GM12864 (cell line): ENCODE data around the gene BRD7.
A peak's percentile ranks its signal among the peaks of the same experiment; 100 is the strongest.

Experiments
- DNase-seq: peaks from one replicate; pipeline ENCODE4 v3.0.0-alpha.2; 2011; ENCODE audit warnings: low read depth
- H3K4me3 ChIP-seq: 2 replicates; pipeline ENCODE4 v1.5.1; 2011; ENCODE audit warnings: mild to moderate bottlenecking, low read depth, low read length, control low read depth
- TF ChIP-seq, protein P1 (sequence below): IDR thresholded peaks from 2 replicates; pipeline ENCODE4 v1.5.1; 2011; ENCODE audit warnings: low read depth, mild to moderate bottlenecking, moderate library complexity, low read length, control low read depth, inconsistent platforms; ENCODE audit errors: missing control alignments

The BRD7 gene

DNA sequence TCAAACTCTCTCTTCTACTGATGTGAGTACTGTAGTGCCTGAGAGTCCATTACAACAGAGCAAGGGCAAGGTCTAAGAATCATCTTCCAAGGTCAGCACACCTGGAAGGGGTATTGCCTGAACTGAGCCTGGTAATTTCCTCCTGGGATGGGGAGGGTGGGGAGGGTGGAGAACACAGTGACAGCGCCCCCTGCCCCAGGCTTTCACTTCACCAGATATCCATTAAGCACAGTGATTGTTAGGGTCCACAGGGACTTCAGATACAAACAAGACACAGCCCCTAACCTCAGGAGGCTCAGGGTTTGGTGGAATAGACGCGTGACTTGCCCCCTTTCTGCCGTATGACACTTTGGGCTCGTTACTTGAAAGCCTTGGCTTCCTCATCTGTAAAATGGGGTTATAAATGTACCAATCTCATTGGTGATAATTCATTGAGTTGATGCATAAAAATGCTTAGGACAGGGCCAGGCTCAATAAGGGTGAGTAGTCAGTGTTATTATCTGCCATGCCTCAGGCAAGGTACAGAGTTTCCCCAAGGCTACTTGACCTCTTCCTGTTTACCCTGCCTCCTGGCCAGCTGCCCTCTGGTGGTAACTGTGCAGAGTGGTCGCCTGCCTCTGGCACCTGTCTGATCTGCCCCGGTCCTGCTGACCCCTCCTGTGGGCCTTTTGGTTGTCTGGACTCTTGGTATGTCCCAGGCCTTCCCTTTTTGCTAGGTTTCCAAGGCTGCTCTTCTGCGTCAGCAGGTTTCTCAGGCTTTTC, 13.1 kb upstream of the BRD7 start:
- no peak overlapping the region for H3K4me3 ChIP-seq
- TF ChIP-seq, protein P1, sequence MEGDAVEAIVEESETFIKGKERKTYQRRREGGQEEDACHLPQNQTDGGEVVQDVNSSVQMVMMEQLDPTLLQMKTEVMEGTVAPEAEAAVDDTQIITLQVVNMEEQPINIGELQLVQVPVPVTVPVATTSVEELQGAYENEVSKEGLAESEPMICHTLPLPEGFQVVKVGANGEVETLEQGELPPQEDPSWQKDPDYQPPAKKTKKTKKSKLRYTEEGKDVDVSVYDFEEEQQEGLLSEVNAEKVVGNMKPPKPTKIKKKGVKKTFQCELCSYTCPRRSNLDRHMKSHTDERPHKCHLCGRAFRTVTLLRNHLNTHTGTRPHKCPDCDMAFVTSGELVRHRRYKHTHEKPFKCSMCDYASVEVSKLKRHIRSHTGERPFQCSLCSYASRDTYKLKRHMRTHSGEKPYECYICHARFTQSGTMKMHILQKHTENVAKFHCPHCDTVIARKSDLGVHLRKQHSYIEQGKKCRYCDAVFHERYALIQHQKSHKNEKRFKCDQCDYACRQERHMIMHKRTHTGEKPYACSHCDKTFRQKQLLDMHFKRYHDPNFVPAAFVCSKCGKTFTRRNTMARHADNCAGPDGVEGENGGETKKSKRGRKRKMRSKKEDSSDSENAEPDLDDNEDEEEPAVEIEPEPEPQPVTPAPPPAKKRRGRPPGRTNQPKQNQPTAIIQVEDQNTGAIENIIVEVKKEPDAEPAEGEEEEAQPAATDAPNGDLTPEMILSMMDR: peak; percentile 40
- DNase-seq: no peak

DNA sequence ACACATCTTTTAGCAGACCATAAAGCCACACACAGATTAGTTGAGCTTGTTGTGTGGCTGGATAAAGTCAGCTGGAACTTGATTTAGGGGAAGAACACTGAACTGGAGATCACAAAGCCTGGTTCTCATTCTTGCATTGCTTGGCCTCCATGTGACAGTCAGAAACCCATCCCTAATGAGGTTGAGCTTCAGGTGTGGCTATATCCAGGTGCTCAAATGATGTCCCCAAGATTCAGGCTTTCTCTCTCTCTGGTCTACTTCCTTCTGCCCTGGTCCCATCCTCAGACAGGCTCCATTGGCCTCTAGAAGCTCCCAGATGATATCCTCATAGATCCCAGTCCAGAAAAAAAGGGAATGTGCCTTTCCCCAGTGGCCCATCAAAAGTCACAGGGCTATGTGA, 9.6 kb upstream of the BRD7 start:
- TF ChIP-seq, protein P1: no peak
- no peak overlapping the region for H3K4me3 ChIP-seq
- no peak for DNase-seq

DNA sequence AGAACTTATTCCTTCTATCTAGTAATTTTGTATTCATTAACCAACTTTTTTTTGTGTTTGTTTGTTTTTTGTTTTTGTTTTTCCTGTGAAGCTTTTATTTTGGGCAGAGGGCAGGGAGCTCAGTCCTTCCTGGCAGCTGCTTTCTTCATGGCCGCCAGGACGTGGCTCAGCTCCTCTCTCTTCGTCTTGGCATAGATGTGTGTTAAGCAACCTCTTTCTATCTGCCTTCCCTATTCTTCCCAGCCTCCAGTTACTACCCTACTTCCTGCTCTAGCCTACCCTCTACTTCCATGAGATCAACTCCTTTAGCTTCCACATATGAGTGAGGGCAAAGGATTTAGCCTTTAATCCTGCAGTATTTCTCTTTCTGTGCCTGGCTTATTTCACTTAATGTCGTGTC, 8.2 kb upstream of the BRD7 start:
- H3K4me3 ChIP-seq: no peak overlapping the region
- TF ChIP-seq, protein P1: no peak
- no peak for DNase-seq

DNA sequence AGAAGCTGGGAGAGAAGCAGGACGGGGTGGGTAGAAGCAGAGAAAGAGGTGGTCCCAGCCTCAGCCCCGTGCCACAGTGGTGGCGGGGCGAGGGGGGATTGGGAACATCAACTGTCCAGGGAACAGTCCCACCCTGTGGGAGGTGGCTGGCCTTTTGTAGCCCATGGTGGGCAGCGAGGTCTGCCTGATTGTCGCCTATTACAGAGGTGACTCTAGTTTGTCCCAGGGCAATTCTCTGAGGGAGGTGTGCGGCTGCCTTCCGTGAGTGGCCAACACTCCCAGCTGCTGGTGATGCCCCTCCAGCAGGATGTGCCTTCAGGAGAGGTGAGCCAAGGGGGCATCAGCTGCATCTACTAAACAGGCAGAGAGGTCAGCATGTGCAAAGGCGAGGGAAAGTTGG, 5.0 kb upstream of the BRD7 start:
- no peak overlapping the region for H3K4me3 ChIP-seq
- TF ChIP-seq, protein P1: no peak
- no peak for DNase-seq

DNA sequence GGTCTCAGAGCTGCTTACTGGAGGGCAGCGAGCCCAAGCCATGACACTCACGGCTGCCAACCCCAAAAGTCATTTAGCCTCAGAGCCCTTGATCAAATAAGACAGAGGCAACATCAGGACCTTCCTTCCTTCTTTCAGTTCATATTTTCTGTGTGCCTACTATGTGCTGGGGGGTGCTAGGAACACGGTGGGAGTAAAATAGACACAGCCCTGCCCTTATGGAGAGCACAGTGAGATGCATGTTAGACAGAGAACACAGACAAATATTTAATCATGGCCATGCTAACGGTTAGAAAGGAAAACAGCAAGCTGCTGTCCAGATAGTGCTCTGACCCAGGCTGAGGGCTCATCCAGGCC, 4.5 kb upstream of the BRD7 start:
- DNase-seq: no peak
- H3K4me3 ChIP-seq: no peak overlapping the region
- TF ChIP-seq, protein P1: no peak

DNA sequence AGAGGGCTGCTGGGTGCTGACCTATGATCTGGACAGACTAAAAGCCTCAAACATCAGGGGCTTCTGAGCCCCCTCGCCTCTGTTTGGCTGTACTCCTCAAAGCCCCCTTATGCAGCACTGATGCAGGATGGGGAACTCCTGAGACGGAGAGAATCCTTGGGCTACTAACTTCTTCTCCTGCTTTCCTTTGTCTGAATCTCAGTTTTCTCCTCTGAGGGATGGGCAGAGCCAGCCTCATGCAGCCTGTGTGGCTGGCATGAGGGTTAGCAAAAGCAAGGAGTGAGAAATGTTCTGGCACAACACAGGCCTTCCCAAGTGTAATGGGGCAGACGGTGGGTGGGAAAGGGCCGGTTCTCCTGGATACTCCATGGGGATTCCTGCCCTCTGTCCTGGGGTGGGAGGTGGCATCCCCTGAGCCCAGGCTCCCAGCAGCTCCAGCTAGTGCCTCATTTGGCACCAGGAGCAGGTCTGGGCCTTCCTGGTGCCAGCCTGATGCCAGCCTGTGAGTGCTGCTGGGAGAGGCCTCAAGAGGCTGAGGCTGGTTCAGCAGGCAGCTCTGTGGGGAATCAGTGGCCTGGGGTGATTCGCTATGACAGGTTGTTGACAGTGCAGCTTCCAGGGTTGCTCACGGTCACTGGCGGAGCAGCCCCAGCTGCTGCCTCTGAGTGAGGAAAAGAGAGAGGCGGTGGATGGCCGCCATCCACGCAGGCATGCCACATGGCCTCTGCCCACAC, 4.0 kb upstream of the BRD7 start:
- DNase-seq: no peak
- TF ChIP-seq, protein P1: no peak
- H3K4me3 ChIP-seq: no peak overlapping the region

DNA sequence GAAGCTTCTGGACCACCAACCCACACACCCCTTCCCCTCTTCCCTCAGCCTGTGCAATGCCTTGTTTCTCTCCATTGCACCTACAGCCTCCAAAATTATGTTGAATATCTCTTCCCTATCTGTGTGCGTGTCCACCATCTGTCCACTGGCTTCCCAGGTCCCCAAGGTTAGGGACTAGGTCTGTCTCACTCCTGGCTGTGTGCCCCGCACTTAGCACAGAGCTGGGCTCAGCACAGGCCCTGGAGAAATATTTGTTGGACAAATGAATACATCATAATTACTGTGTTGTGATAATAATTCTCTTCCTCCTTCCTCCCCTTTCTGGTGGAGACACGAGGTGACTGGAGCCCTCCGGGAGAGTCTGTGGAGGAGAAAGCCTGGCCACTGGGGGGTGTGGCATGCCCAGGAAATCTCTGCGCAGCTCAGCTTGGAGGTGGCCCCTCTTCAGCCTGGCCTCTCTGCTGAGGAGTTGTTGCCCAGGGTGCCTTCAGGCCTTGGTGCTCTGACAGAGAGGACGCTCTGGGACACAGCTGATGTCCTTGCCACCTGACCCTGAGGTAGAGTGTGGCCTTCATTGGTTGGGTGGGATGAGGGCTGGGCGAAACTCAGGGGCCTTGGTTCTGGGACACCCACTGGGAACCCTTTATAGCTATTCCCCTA, 3.3 kb upstream of the BRD7 start:
- TF ChIP-seq, protein P1: peak; percentile 7
- H3K4me3 ChIP-seq: no peak overlapping the region
- DNase-seq: no peak
